HG03045 (cell line): ENCODE measurements around the gene ARG1.

Experiments
- ATAC-seq: cut with Tn5 transposase; IDR thresholded peaks from one replicate; pipeline ENCODE4 v1.9.1; 2021; ENCODE audit warnings: mild to moderate bottlenecking, moderate library complexity; ENCODE audit not compliant: unreplicated experiment

The ARG1 gene

GRCh38 chr6:131581523-131581922, 8.5 kb downstream of the ARG1 start:
- ATAC-seq, result no peak

- no peak for ATAC-seq
Measured at GRCh38 chr6:131586543-131586942, 13.5 kb downstream of the ARG1 start.

GRCh38 chr6:131587909-131588308, 14.9 kb downstream of the ARG1 start:
- no peak for ATAC-seq

GRCh38 chr6:131588643-131589042, 15.6 kb downstream of the ARG1 start:
- ATAC-seq, result no peak

GRCh38 chr6:131592935-131593334, 19.9 kb downstream of the ARG1 start:
- ATAC-seq, result no peak

GRCh38 chr6:131594074-131594473, 21.0 kb downstream of the ARG1 start:
- ATAC-seq, result no peak

GRCh38 chr6:131597446-131597845, 24.4 kb downstream of the ARG1 start:
- ATAC-seq, result no peak

GRCh38 chr6:131600716-131601115, 27.7 kb downstream of the ARG1 start:
- ATAC-seq, result no peak

- no peak for ATAC-seq
Measured at GRCh38 chr6:131602781-131603312, 29.8 kb downstream of the ARG1 start.

- ATAC-seq, result no peak
Measured at GRCh38 chr6:131613296-131613925, 40.4 kb downstream of the ARG1 start.

- ATAC-seq, result no peak
Measured at GRCh38 chr6:131615275-131615674, 42.2 kb downstream of the ARG1 start.

- peak; percentile 98 for ATAC-seq
Measured at GRCh38 chr6:131627724-131628682, 55.0 kb downstream of the ARG1 start, which contains the start of gene MED23. MED23 (minus strand) TSS chr6:131628242; CDS start chr6:131628049, 193 bp downstream.

- ATAC-seq, result no peak
Measured at GRCh38 chr6:131628726-131629125, 55.7 kb downstream of the ARG1 start.

- no peak for ATAC-seq
Measured at GRCh38 chr6:131629651-131630050, 56.6 kb downstream of the ARG1 start.

- no peak for ATAC-seq
Measured at GRCh38 chr6:131631625-131632289, 58.7 kb downstream of the ARG1 start.
